Measurements from ENCODE around the gene C18orf63. TPM values are rescaled to one million over a fixed set of nuclear protein-coding genes. Genes with fewer than 3 reads are reported as not detected.

Gene C18orf63
- total and polyA plus RNA-seq, 8 donors = 0.16 to 0.26 TPM; not detected in 6

DNA sequence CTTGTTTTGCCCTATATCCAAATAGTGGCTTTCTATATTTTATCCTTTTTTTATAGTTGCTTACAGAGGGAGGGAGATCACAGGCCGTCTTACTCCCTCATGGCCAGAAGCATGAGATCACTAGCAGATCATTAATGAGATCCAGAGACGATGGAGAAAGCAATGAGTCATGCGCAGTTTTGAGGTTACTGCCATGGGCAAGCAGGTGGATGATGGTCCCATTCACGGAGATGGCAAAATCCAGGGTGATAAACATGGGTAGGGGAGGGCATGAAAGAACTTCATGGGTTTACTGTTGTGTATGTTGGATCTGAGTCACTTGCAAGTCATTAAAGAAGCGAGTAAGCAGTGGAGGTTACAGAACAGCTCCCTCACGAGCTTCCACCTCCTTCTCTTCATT, 60.4 kb downstream of the C18orf63 start:
- TF ChIP-seq CTCF (IDR thresholded peaks at IDR 0.05) = no peak

DNA sequence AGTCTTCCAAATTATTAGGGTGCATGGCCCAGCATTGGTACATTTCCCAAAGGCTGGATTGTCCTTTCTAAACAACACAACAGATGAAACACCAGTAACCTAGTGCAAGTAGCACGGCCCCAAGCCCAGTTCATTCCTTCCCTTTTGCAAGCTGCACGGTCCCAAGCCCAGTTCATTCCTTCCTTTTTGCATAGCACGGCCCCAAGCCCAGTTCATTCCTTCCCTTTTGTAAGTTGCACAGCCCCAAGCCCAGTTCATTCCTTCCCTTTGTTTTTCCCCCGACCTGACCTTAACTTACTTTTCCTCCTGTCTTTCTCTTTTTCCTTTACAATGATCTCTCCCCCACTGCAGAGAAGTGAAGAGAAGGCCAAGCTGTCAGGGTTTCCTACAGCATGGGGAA, 60.9 kb downstream of the C18orf63 start:
- TF ChIP-seq CTCF (IDR thresholded peaks at IDR 0.05) = no peak
- Histone ChIP-seq H3K4me3 (no peak overlapping the region), H3K9me3 (no peaks in the 10 kb centered on the region), H3K27ac (no peak overlapping the region), H3K4me1 (no peaks in the 10 kb centered on the region), H3K36me3 (no peaks in the 10 kb centered on the region), H3K27me3 (no peaks in the 10 kb centered on the region)
- DNase-seq (no peak), ATAC-seq (no peak)
- intact Hi-C loops (cut with DNase I) = no loop called here

More for the DNA sequence above, 60.4 kb downstream of the C18orf63 start:
- Histone ChIP-seq H3K4me3 (no peak overlapping the region), H3K36me3 (no peaks in the 10 kb centered on the region), H3K27ac (no peak overlapping the region), H3K4me1 (no peaks in the 10 kb centered on the region), H3K27me3 (no peaks in the 10 kb centered on the region), H3K9me3 (no peaks in the 10 kb centered on the region)
- ATAC-seq = peak; percentile 12
- intact Hi-C loops (cut with DNase I) = no loop called here
- no peak for DNase-seq

DNA sequence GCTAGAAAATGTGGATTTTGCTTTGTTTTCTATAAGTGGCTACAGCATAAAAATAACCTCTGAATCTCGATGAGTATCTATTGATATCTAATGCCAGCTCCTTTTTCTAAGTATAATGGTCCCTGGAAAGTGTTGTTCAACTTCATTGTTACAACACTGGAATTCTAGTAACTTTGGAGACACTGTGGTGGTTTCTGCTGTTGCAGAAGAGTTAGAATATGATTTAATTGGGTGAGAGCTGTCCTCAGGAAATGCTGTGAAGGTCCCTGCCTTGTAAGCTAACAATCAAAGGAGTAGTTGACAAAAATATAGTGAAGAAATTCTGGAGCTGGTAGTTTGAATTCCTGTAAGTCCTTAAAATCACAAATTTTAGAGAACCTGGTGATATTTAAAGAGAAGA, 62.1 kb downstream of the C18orf63 start:
- H3K9me3 ChIP-seq = no peaks in the 10 kb centered on the region

DNA sequence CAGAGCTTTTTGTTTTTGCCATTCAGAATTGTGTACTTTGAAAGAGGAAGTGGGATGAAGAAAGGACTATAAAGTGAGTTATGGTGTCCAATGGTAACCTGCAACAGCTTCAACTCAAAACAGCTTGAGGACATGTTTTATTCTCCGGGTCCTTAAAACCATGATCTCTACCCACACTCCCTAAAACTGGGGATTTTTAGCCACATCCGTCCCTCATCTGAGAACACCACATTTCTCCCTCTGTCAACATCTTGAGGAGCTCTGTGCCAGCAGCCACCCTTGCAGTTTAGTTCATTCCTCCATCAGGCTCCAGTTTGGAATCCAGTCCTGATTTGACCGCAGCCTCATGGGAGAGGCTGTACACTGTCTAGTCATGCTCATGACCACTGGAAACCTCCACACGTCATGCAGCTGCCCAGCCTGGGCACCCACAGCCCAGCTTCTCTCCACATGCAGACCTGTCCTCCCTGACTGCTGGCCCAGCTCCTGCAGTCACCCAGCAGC, 62.6 kb downstream of the C18orf63 start:
- DNase-seq (no peak), ATAC-seq (peak; percentile 16)
- Histone ChIP-seq H3K27me3 (no peaks in the 10 kb centered on the region), H3K9me3 (no peaks in the 10 kb centered on the region), H3K27ac (no peak overlapping the region), H3K4me3 (no peak overlapping the region), H3K36me3 (no peaks in the 10 kb centered on the region), H3K4me1 (no peaks in the 10 kb centered on the region)
- intact Hi-C loops (cut with DNase I) = no loop called here
- no peak for TF ChIP-seq CTCF (IDR thresholded peaks at IDR 0.05)

More for the DNA sequence above, 62.1 kb downstream of the C18orf63 start:
- no peaks in the 10 kb centered on the region for H3K27me3 ChIP-seq
- H3K27ac ChIP-seq = no peak overlapping the region
- ATAC-seq = no peak
- intact Hi-C loops (cut with DNase I) = no loop called here
- no peak for TF ChIP-seq CTCF (IDR thresholded peaks at IDR 0.05)
- no peak overlapping the region for H3K4me3 ChIP-seq
- H3K36me3 ChIP-seq = no peaks in the 10 kb centered on the region
- no peak for DNase-seq
- H3K4me1 ChIP-seq = no peaks in the 10 kb centered on the region

DNA sequence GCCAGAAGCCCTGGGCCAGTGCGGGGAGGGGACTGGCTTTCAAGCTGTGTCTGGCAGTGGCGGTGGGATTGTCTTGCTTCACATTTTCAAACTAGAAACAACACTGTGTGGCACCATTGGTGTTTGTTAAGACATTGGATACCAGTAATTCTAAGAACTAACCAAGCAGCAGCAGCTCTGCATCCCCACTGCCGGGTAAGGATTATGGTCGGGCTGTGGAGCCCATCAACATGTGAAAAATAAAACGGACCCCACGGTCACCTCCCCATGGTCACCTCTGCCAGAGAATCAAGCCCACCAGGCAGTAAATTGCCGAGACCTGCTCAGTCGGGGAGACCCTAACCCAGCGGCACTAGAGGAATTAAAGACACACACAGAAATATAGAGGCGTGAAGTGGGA, 65.3 kb downstream of the C18orf63 start:
- Histone ChIP-seq H3K27me3 (no peaks in the 10 kb centered on the region), H3K27ac (no peak overlapping the region), H3K36me3 (no peaks in the 10 kb centered on the region), H3K4me3 (no peak overlapping the region), H3K9me3 (no peaks in the 10 kb centered on the region), H3K4me1 (no peaks in the 10 kb centered on the region)
- ATAC-seq = no peak
- no peak for TF ChIP-seq CTCF (IDR thresholded peaks at IDR 0.05)
- intact Hi-C loops (cut with DNase I) = no loop called here
- DNase-seq = no peak

Data from left lung (tissue), 10 donors.